ENCODE results near the gene SRSF11.

- TF ChIP-seq ESRRG (CRISPR knock-in tag; IDR thresholded peaks at IDR 0.05) (no peak), PATZ1 (CRISPR knock-in tag; IDR thresholded peaks at IDR 0.05; ENCODE audit: borderline replicate concordance) (no peak), POU6F1 (CRISPR knock-in tag; IDR thresholded peaks at IDR 0.05; ENCODE audit: borderline replicate concordance, low read depth) (no peak), TSHZ2 (CRISPR knock-in tag; IDR thresholded peaks at IDR 0.05) (no peak), ZNF70 (CRISPR knock-in tag; IDR thresholded peaks at IDR 0.05) (no peak), SNAI2 (CRISPR knock-in tag; IDR thresholded peaks at IDR 0.05) (no peak)
Observed at GRCh38 chr1:70224954-70225353, 3.8 kb downstream of the SRSF11 start.
